ENCODE data around the gene MIAT. TPM values are rescaled to one million over a fixed set of nuclear protein-coding genes. Genes with fewer than 3 reads are reported as not detected.

Gene MIAT
- total RNA-seq, 1 experiment from 2014 or later = 0.32 TPM

DNA sequence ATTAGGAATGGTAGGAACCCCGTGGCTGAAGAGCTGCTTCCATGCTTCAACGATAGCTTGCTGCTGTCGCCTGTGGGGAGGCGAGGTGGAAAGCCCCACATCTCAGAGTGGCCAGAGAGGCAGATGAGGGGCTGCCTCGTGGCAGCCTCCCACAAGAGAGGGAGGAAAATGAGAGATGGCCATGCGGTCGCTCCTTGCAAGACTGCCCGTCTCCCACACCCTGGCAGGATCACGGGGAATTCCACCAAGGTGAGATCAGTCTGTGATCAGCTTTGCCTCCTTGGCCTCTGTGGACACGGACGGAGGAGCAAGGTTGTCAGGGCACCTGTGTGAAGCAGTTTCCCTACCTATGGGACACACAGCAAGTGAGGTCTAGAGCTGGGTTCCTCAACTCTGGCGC, 32.6 kb upstream of the MIAT start:
- in situ Hi-C loops (cut with HindIII; ENCODE audit: low pct_unique_long_range_greater_than_20kb, low sequenced_read_pairs) = no loop called here
- no peak for DNase-seq (ENCODE audit: low read depth, low spot score)

DNA sequence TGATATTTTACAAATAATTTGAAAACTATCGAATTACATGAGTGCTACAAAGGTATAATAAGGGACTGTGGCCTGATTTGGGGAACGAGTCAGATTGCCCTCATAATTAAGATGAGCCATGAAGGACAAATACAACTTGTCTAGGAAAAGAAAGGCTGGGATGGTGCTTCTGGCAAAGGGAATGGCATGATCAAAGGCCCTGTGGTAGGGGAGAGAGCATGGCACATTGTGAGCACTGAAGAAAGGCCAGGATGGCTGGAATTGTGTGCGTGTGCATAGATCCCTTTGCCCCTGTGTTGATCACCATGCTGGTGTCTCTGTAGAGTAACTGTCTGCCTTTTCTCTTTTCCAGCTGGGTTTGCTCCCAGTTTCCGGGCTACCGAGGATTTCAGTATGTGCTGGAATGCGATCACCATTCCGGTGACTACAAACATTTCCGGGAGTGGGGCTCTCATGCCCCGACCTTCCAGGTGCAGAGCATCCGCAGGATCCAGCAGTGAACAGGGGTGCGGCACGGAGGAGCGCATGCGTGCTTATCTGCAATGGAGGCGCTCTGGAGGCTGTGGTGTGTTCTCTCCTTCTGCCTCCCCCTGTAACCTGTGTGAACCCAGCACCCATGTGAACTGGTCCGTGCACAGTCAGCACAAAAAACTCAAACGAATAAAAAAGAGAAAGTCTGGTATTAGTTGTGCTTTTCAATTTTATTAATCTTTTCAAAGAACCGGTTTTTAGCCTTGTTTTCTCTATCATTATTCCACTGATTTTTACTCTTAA, 27.2 kb upstream of the MIAT start:
- in situ Hi-C loops (cut with HindIII; ENCODE audit: low pct_unique_long_range_greater_than_20kb, low sequenced_read_pairs) = no loop called here
- no peak for DNase-seq (ENCODE audit: low read depth, low spot score)

- in situ Hi-C loops (cut with HindIII; ENCODE audit: low pct_unique_long_range_greater_than_20kb, low sequenced_read_pairs) = no loop called here
- no peak for DNase-seq (ENCODE audit: low read depth, low spot score)
Measured at GRCh38 chr22:26631282-26631681, 26.1 kb upstream of the MIAT start.

DNA sequence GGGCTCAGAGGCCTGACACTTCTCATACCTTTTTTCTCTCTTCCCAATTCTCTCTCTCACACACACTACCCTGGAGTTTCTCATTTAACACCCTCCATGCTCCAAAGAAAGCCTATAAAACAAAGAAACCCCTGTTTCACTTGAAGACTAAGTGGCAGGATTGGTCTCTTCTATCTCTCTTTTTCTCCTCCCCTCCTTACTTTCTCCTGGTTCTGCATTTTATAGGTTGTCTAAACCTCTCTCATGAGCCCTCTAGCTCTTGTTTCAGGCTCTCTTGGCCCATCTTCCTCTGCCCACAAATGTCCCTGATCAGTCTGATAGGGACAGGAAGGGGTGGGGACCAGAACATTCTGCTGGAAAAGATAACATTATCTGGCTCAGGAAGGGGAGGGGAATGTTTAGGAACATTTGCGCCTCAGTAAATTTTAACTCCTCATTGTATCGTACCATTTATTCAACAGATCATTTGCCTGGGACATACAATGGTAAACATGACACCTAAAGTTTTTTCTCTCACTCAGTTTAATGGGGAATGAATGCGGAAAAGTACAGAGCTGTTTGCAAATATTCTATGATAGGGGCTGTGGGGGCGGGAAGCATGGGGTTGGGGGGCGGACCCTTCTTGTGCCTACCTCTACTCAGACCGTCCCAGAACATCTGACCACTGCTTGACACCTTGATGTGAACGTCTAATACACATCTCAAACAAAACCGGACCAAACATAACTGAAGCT, 24.8 kb upstream of the MIAT start:
- DNase-seq (ENCODE audit: low read depth, low spot score) = no peak

DNA sequence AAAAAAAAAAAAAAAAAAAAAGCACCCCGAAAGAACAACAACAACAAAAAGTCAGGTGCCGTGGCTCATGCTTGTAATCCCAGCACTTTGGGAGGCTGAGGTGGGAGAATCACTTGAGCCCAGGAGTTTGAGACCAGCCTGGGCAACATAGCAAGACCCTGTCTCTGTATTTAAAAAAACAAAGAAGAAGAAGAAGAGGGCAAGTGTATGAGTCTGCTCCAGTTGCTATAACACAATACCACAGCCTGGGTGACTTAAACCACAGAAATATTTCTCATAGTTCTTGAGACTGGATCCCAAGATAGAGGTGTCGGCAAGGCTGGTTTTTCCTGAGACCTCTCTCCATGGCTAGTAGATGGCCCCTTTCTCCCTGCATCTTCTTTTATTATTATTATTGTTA, 23.2 kb upstream of the MIAT start:
- in situ Hi-C loops (cut with HindIII; ENCODE audit: low pct_unique_long_range_greater_than_20kb, low sequenced_read_pairs) = no loop called here

More for the DNA sequence above, 24.8 kb upstream of the MIAT start:
- in situ Hi-C loops (cut with HindIII; ENCODE audit: low pct_unique_long_range_greater_than_20kb, low sequenced_read_pairs) = no loop called here

GRCh38 chr22:26635117-26635516, 22.3 kb upstream of the MIAT start:
- DNase-seq (ENCODE audit: low read depth, low spot score) = no peak
- in situ Hi-C loops (cut with HindIII; ENCODE audit: low pct_unique_long_range_greater_than_20kb, low sequenced_read_pairs) = no loop called here

More for the DNA sequence above, 23.2 kb upstream of the MIAT start:
- no peak for DNase-seq (ENCODE audit: low read depth, low spot score)

DNA sequence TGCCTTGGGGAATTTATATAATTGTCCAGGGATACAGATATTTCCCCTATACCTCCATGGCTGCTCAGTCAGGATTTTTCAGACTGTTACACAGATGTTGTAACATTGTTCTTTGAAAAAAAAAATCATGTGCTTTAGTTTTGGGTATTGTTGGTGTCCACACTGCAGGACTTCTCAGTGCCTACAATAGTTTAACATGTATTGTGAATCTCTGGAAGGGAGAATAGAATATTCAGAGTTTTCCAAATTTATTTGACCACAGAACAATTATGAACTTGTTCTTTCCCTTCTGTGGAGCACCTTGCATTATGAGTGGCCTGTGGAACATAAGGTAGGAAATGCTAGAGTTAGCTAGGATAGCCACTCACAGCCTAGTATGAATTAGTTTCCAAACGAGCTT, 21.1 kb upstream of the MIAT start:
- in situ Hi-C loops (cut with HindIII; ENCODE audit: low pct_unique_long_range_greater_than_20kb, low sequenced_read_pairs) = no loop called here
- DNase-seq (ENCODE audit: low read depth, low spot score) = no peak

GRCh38 chr22:26642465-26643417, 14.6 kb upstream of the MIAT start:
- in situ Hi-C loops (cut with HindIII; ENCODE audit: low pct_unique_long_range_greater_than_20kb, low sequenced_read_pairs) = no loop called here
- DNase-seq (ENCODE audit: low read depth, low spot score) = no peak

DNA sequence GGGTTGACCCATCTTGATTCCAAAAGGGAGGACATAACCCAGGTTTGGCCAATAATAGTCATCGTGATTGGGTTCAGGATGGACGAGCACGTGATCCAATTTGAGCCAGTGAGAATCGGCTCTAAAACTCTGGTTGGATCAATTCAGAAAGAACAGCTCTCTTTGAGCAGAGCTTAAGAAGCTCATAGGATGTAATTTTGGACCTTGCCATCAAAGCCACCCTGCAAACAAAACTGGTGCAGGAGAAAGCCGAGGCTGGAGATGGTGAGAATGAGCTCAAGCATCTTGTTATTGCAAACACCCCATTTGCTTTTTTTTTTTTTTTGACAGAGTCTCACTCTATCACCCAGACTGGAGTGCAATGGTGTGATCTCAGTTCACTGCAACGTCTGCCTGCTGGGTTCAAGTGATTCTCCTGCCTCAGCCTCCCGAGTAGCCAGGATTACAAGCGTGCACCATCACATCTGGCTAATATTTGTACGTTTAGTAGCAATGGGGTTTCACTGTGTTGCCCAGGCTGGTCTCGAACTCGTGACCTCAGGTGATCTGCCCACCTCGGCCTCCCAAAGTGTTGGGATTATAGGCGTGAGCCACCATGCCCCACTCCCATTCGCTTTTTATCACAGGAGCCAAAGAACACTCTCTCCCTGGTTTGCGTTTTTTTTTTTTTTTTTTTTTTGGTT, 13.8 kb upstream of the MIAT start:
- in situ Hi-C loops (cut with HindIII; ENCODE audit: low pct_unique_long_range_greater_than_20kb, low sequenced_read_pairs) = no loop called here

GRCh38 chr22:26646158-26646557, 11.2 kb upstream of the MIAT start:
- DNase-seq (ENCODE audit: low read depth, low spot score) = no peak
- in situ Hi-C loops (cut with HindIII; ENCODE audit: low pct_unique_long_range_greater_than_20kb, low sequenced_read_pairs) = no loop called here

More for the DNA sequence above, 13.8 kb upstream of the MIAT start:
- DNase-seq (ENCODE audit: low read depth, low spot score) = no peak

- in situ Hi-C loops (cut with HindIII; ENCODE audit: low pct_unique_long_range_greater_than_20kb, low sequenced_read_pairs) = no loop called here
- no peak for DNase-seq (ENCODE audit: low read depth, low spot score)
Measured at GRCh38 chr22:26648011-26648497, 9.3 kb upstream of the MIAT start.

DNA sequence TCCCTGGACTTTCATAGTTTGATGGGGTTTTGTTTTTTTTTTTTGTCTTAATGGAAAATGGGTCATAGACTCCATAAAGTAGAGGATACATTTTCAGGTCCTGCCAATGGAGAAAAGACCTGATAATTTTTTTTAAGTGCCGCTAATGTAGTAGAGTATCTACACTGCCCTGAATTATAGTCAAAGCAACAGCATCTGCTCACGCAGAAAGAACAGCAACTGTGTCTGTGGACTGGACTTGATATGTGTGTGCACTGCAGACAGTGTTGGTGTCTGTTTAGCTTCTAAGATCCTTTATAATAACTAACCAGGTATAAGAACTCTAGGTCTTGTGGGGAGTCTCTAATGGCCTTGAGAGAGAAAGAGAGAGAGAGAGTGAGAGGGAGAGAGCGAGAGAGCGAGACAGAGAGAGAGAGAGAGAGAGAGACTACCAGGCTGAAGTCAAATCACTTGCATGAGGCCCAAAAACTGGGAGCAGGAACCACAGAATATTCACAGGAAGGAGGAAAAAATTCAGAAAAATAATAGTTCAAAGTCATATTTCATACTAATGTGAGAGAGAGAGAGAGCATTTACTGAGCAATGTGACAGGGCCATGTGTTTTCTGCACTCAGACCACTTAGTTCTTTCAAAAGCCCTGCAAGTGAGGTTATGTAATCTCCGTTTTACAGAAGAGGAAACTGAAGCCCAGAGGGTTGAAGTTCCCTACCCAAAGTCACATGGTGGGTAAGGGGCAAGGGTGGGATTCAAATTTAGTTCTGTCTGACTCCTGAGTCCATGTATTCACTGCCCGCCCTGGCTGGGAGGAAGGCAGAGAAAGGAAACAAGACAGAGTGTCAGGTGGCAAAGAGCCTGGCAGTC, 8.6 kb upstream of the MIAT start:
- no peak for DNase-seq (ENCODE audit: low read depth, low spot score)
- in situ Hi-C loops (cut with HindIII; ENCODE audit: low pct_unique_long_range_greater_than_20kb, low sequenced_read_pairs) = no loop called here

GRCh38 chr22:26650722-26651421, 6.5 kb upstream of the MIAT start:
- in situ Hi-C loops (cut with HindIII; ENCODE audit: low pct_unique_long_range_greater_than_20kb, low sequenced_read_pairs) = no loop called here

GRCh38 chr22:26651815-26652214, 5.6 kb upstream of the MIAT start:
- no peak for DNase-seq (ENCODE audit: low read depth, low spot score)
- in situ Hi-C loops (cut with HindIII; ENCODE audit: low pct_unique_long_range_greater_than_20kb, low sequenced_read_pairs) = no loop called here

More at GRCh38 chr22:26650722-26651421, 6.5 kb upstream of the MIAT start:
- no peak for DNase-seq (ENCODE audit: low read depth, low spot score)

GRCh38 chr22:26658161-26658560, 773 bp downstream of the MIAT start:
- no peak for DNase-seq (ENCODE audit: low read depth, low spot score)
- in situ Hi-C loops (cut with HindIII; ENCODE audit: low pct_unique_long_range_greater_than_20kb, low sequenced_read_pairs) = no loop called here

Data from SK-MEL-5 (cell line).